Measurements from ENCODE around the gene HSPA14. TPM values are rescaled to one million over a fixed set of nuclear protein-coding genes. Genes with fewer than 3 reads are reported as not detected.

HSPA14 gene
- polyA plus RNA-seq, 2 of the 4 experiments (the other 2 are of a cell fraction), result 34.2 to 45.7 TPM

GRCh38 chr10:14911801-14912200, 73.7 kb downstream of the HSPA14 start:
- H3K4me1 ChIP-seq, result no peaks in the 10 kb centered on the region
- 94% methylated on average over 3 of the region's 3 CpGs for WGBS (ENCODE audit: missing lambda C conversion rate)
- H3K9me3 ChIP-seq, result peaks cover 71% of the 10 kb centered on the region
- ChIA-PET CTCF (no interaction called here), POLR2A (no interaction called here)
- no peak overlapping the region for H3K4me2 ChIP-seq
- DNase-seq (ENCODE audit: low read depth in 1 of 2, low spot score in 1 of 2), result no peak
- H3K4me3 ChIP-seq, result no peak overlapping the region
- H3K27ac ChIP-seq, result no peak overlapping the region
- FAIRE-seq, result peak; percentile 18
- TF ChIP-seq RAD21 (conservative IDR thresholded peaks at IDR 0.05 in 1 of 2, IDR thresholded peaks at IDR 0.05 in 1 of 2) (no peak), HMGXB4 (CRISPR knock-in tag; IDR thresholded peaks at IDR 0.05; ENCODE audit: borderline replicate concordance) (no peak), CEBPB (IDR thresholded peaks at IDR 0.05) (no peak)
- ATAC-seq, result no peak

GRCh38 chr10:14916600-14916999, 78.5 kb downstream of the HSPA14 start:
- no peak for TF ChIP-seq FOSB (CRISPR knock-in tag; IDR thresholded peaks at IDR 0.05)
- TF ChIP-seq BHLHE40 (IDR thresholded peaks at IDR 0.05; ENCODE audit: low read depth, low read length), result no peak
- TF ChIP-seq MAFK (IDR thresholded peaks at IDR 0.05; ENCODE audit: partially characterized antibody), result no peak
- TF ChIP-seq EP300 (IDR thresholded peaks at IDR 0.05), result no peak
- TF ChIP-seq SREBF2 (IDR thresholded peaks at IDR 0.05), result no peak
- TF ChIP-seq RAD21 (conservative IDR thresholded peaks at IDR 0.05 in 1 of 2, IDR thresholded peaks at IDR 0.05 in 1 of 2), result no peak
- no peak for TF ChIP-seq JUN (IDR thresholded peaks at IDR 0.05)
- H3K9me3 ChIP-seq, result peaks cover 54% of the 10 kb centered on the region
- ChIA-PET POLR2A (no interaction called here), CTCF (interaction anchor here (1.8 kb wide), 1 partner anchor 11 kb away, joined by 5 read pairs; no protein-coding TSS in a partner anchor)
- H3K4me1 ChIP-seq, result no peaks in the 10 kb centered on the region
- H3K4me2 ChIP-seq, result no peak overlapping the region
- DNase-seq (ENCODE audit: low read depth in 1 of 2, low spot score in 1 of 2) (no peak), FAIRE-seq (no peak), ATAC-seq (no peak)
- 94% methylated on average over 2 of the region's 2 CpGs for WGBS (ENCODE audit: missing lambda C conversion rate)
- H3K4me3 ChIP-seq, result no peak overlapping the region
- no peak overlapping the region for H3K27ac ChIP-seq

GRCh38 chr10:14917827-14918226, 79.7 kb downstream of the HSPA14 start:
- WGBS (ENCODE audit: missing lambda C conversion rate), result 91% methylated on average over 3 of the region's 3 CpGs
- H3K4me2 ChIP-seq, result no peak overlapping the region
- POLR2A ChIA-PET, result no interaction called here

More at GRCh38 chr10:14917827-14918226, 79.7 kb downstream of the HSPA14 start:
- TF ChIP-seq JUN (IDR thresholded peaks at IDR 0.05), result no peak
- no peak for TF ChIP-seq NFE2L2 (conservative IDR thresholded peaks at IDR 0.05; ENCODE audit: low read length)
- TF ChIP-seq RAD21 (conservative IDR thresholded peaks at IDR 0.05 in 1 of 2, IDR thresholded peaks at IDR 0.05 in 1 of 2), result no peak
- no peak for TF ChIP-seq HOXB13 (CRISPR knock-in tag; IDR thresholded peaks at IDR 0.05; ENCODE audit: low read depth)
- TF ChIP-seq HDAC2 (IDR thresholded peaks at IDR 0.05), result no peak
- TF ChIP-seq EP300 (IDR thresholded peaks at IDR 0.05), result no peak
- TF ChIP-seq REST (IDR thresholded peaks at IDR 0.05), result no peak
- no peak for TF ChIP-seq FOSL2 (IDR thresholded peaks at IDR 0.05)
- no peak for TF ChIP-seq FOSL2 (CRISPR knock-in tag; IDR thresholded peaks at IDR 0.05)
- no peak for TF ChIP-seq JUNB (IDR thresholded peaks at IDR 0.05)
- no peak for TF ChIP-seq ELK1 (IDR thresholded peaks at IDR 0.05; ENCODE audit: low read depth, low read length)
- no peak for TF ChIP-seq SREBF2 (IDR thresholded peaks at IDR 0.05)
- TF ChIP-seq PBX3 (IDR thresholded peaks at IDR 0.05), result no peak
- no peak for TF ChIP-seq HEYL (CRISPR knock-in tag; IDR thresholded peaks at IDR 0.05)
- no peak for TF ChIP-seq USF2 (IDR thresholded peaks at IDR 0.05)
- no peak for TF ChIP-seq POLR2A (IDR thresholded peaks at IDR 0.05; ENCODE audit: low read length)
- no peak for TF ChIP-seq FOXS1 (CRISPR knock-in tag; IDR thresholded peaks at IDR 0.05)
- no peak for TF ChIP-seq KDM5A (IDR thresholded peaks at IDR 0.05)
- TF ChIP-seq HMGXB4 (CRISPR knock-in tag; IDR thresholded peaks at IDR 0.05; ENCODE audit: borderline replicate concordance), result no peak
- ATAC-seq (no peak), DNase-seq (ENCODE audit: low read depth in 1 of 2, low spot score in 1 of 2) (no peak), FAIRE-seq (peak; percentile 28)
- Histone ChIP-seq H3K9me3 (peaks cover 44% of the 10 kb centered on the region), H3K4me1 (peaks cover 3% of the 10 kb centered on the region; the same call in 1 of the 3 replicates), H3K4me3 (no peak overlapping the region), H3K27ac (no peak overlapping the region)
- CTCF ChIA-PET, result interaction anchor here (1.8 kb wide), 1 partner anchor 12 kb away, joined by 5 read pairs; no protein-coding TSS in a partner anchor
